CD4-positive, CD25-positive, alpha-beta regulatory T cell (primary cell): ENCODE measurements around the gene POLRMT. TPM values are rescaled to one million over a fixed set of nuclear protein-coding genes. Genes with fewer than 3 reads are reported as not detected.
A peak's percentile ranks its signal among the peaks of the same experiment; 100 is the strongest.

Experiments
- ATAC-seq, 2 donors: fragments of 150-1000 bp; cut with Tn5 transposase; one replicate each; pipeline ENCODE4 v1.10.0; 2021; ENCODE audit warnings: low read depth in 2 of 2, moderate number of reproducible peaks in 2 of 2, moderate library complexity in 1 of 2
- DNase-seq, 3 donors: peaks; one replicate each; pipeline versions ENCODE4 v3.0.0 to v3.0.0-alpha.2; 2012 to 2022; ENCODE audit warnings: mixed read lengths in 1 of 3
- H3K27ac ChIP-seq: one replicate; pipeline ENCODE4 v1.7.0; 2013; ENCODE audit warnings: mild to moderate bottlenecking, low read length; ENCODE audit not compliant: insufficient read depth, poor library complexity, severe bottlenecking
- H3K27me3 ChIP-seq: one replicate; pipeline ENCODE4 v1.7.0; 2013; ENCODE audit warnings: low read length; ENCODE audit not compliant: control insufficient read depth, insufficient read depth
- H3K36me3 ChIP-seq: one replicate; pipeline ENCODE4 v1.7.0; 2013; ENCODE audit warnings: mild to moderate bottlenecking, low read length, moderate library complexity; ENCODE audit not compliant: control insufficient read depth, insufficient read depth
- H3K4me1 ChIP-seq: 2 replicates; pipeline ENCODE4 v1.7.0; 2013; ENCODE audit warnings: mild to moderate bottlenecking, low read length; ENCODE audit not compliant: insufficient read depth, control insufficient read depth, poor library complexity, severe bottlenecking
- H3K4me3 ChIP-seq: one replicate; pipeline ENCODE4 v1.7.0; 2013; ENCODE audit warnings: low read depth, mild to moderate bottlenecking, low read length, moderate library complexity
- H3K9me3 ChIP-seq, 2 experiments: 1 replicate in 1 of 2; 2 replicates in 1 of 2; pipeline ENCODE4 v1.7.0; 2013; ENCODE audit warnings: low read length in 2 of 2, mild to moderate bottlenecking in 1 of 2, moderate library complexity in 1 of 2; ENCODE audit not compliant: control insufficient read depth in 2 of 2
- H3K27ac Mint-ChIP-seq, 3 donors: one replicate each; pipeline ENCODE4 v1.8.0; 2020 to 2022; ENCODE audit warnings: mild to moderate bottlenecking in 3 of 3, mixed read lengths in 3 of 3, moderate library complexity in 2 of 3
- H3K27me3 Mint-ChIP-seq: one replicate; pipeline ENCODE4 v1.8.0; 2022; ENCODE audit warnings: mild to moderate bottlenecking, mixed read lengths
- H3K36me3 Mint-ChIP-seq: one replicate; pipeline ENCODE4 v1.8.0; 2020; ENCODE audit warnings: mixed read lengths
- H3K4me1 Mint-ChIP-seq, 4 donors: one replicate each; pipeline ENCODE4 v1.8.0; 2020 to 2022; ENCODE audit warnings: mixed read lengths in 4 of 4, mild to moderate bottlenecking in 1 of 4
- H3K4me3 Mint-ChIP-seq, 4 donors: one replicate each; pipeline ENCODE4 v1.8.0; 2020 to 2022; ENCODE audit warnings: mild to moderate bottlenecking in 4 of 4, mixed read lengths in 4 of 4, moderate library complexity in 3 of 4
- H3K9me3 Mint-ChIP-seq, 7 donors: one replicate each; pipeline ENCODE4 v1.8.0; 2020 to 2022; ENCODE audit warnings: mixed read lengths in 7 of 7, mild to moderate bottlenecking in 3 of 7, moderate library complexity in 2 of 7
- polyA plus RNA-seq, 4 donors: library from polyadenylated mRNA; unstranded; fragments of 300-500 nt; fragmentation: Illumina TruSeq; gene quantifications; one replicate each; pipeline ENCODE4 v1.2.3, GENCODE V29; 2021
- total RNA-seq: library from RNA; stranded (reverse); gene quantifications from one replicate; pipeline ENCODE4 v1.2.3, GENCODE V29; 2022

POLRMT gene
- total RNA-seq (62.9 TPM), polyA plus RNA-seq (10 to 100 TPM; 25.4 to 38.1 (median 34.1) TPM)

DNA sequence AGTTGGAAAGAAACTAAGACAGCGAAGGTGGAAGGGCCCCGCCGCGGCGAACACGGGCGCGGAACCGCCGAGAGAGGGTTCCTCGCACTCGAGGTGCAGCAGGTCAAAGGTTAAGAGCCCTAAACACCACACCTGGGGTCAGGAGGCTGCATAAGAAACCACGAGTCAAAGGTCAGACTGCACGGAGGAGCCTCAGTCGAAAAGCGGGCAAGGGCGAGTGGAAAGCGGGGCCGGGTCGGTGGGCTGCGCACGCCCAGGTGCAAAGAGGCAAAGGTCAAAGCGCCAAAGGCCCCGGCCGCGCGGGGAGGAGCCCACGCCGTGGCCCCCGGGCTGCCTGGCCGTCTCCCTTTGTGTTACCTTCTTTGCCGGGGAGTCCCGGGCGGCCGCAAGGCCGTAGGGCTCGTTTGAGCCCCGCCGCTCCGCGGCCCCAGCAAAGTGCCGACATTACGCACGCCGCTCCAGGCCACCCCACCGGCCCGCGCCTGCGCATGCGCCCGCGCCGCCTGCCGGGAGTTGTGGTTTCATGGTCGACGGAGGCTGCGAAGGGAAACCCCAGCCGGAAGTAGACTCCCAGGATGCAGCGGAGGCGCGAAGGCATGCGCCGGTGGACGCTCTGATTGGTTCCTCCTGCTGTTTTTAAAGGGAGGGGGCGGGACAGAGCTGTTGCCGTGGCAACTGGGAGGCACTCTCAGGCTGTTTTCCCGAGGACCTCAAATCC is at the start of gene POLRMT:
TSS of gene POLRMT (minus strand) at position 470 of the 718 bp plus-strand sequence. CDS start at position 445, 25 bp downstream.
- peak within 1 kb of the TSS; percentile 52 to 96 (median 94) for H3K27ac Mint-ChIP-seq
- peaks cover 0 to 48% (median 15%) of the 10 kb centered on the region in 4 donors for H3K4me1 Mint-ChIP-seq

DNA sequence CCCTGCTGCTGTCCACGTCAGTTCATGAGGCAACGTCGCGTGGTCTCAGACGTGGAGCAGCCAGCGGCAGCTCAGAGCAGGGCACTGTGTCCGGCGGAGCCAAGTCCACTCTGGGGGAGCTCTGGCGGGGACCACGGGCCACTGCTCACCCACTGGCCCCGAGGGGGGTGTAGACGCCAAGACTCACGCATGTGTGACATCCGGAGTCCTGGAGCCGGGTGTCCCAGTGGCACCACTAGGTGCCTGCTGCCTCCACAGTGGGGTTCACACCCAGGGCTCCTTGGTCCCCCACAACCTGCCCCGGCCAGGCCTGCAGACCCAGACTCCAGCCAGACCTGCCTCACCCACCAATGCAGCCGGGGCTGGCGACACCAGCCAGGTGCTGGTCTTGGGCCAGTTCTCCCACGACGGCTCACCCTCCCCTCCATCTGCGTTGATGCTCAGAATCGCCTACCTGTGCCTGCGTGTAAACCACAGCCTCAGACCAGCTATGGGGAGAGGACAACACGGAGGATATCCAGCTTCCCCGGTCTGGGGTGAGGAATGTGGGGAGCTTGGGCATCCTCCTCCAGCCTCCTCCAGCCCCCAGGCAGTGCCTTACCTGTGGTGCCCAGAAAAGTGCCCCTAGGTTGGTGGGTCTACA is 49.5 kb upstream of the POLRMT start:
- H3K27ac ChIP-seq = no peak overlapping the region
- H3K4me3 ChIP-seq = no peak overlapping the region
- Mint-ChIP-seq H3K9me3 (peaks cover 0 to 3% (median 0%) of the 10 kb centered on the region in 7 donors), H3K27ac (peak overlapping the region in 1 of 3 donors; percentile 62), H3K4me1 (peaks cover 0 to 10% (median 0%) of the 10 kb centered on the region in 4 donors), H3K27me3 (no peaks in the 10 kb centered on the region), H3K4me3 (peak overlapping the region in 1 of 4 donors; percentile 33), H3K36me3 (no peaks in the 10 kb centered on the region)
- H3K4me1 ChIP-seq = peaks cover 14% of the 10 kb centered on the region
- no peak for ATAC-seq
- H3K36me3 ChIP-seq = no peaks in the 10 kb centered on the region
- DNase-seq = no peak
- no peaks in the 10 kb centered on the region for H3K27me3 ChIP-seq
- no peaks in the 10 kb centered on the region for H3K9me3 ChIP-seq

More for the DNA sequence above, at the start of gene POLRMT:
- ATAC-seq (peak; percentile 95 to 96), DNase-seq (peak; percentile 96 to 98 (median 96))
- Histone ChIP-seq H3K36me3 (peaks cover 10% of the 10 kb centered on the region), H3K4me3 (peak within 1 kb of the TSS; percentile 70), H3K4me1 (peaks cover 25% of the 10 kb centered on the region), H3K27ac (peak within 1 kb of the TSS; percentile 70), H3K27me3 (no peaks in the 10 kb centered on the region), H3K9me3 (no peaks in the 10 kb centered on the region)
- peaks cover 9% of the 10 kb centered on the region for H3K36me3 Mint-ChIP-seq
- H3K4me3 Mint-ChIP-seq = peak within 1 kb of the TSS; percentile 90 to 96 (median 95)
- H3K27me3 Mint-ChIP-seq = peaks cover 4% of the 10 kb centered on the region
- H3K9me3 Mint-ChIP-seq = peaks cover 0 to 2% (median 0%) of the 10 kb centered on the region in 7 donors

- no peak overlapping the region for H3K4me3 ChIP-seq
- no peaks in the 10 kb centered on the region for H3K9me3 ChIP-seq
- peak overlapping the region; percentile 79 to 98 (median 88) for H3K27ac Mint-ChIP-seq
- ATAC-seq (no peak), DNase-seq (peak; percentile 32 to 89 (median 37))
- H3K27me3 ChIP-seq = no peaks in the 10 kb centered on the region
- peak overlapping the region; percentile 81 for H3K27ac ChIP-seq
- H3K36me3 Mint-ChIP-seq = no peaks in the 10 kb centered on the region
- peaks cover 14% of the 10 kb centered on the region for H3K4me1 ChIP-seq
- no peaks in the 10 kb centered on the region for H3K27me3 Mint-ChIP-seq
- H3K4me1 Mint-ChIP-seq = peaks cover 0 to 10% (median 0%) of the 10 kb centered on the region in 4 donors
- H3K9me3 Mint-ChIP-seq = peaks cover 0 to 3% (median 0%) of the 10 kb centered on the region in 7 donors
- no peaks in the 10 kb centered on the region for H3K36me3 ChIP-seq
- H3K4me3 Mint-ChIP-seq = peak overlapping the region in 3 of 4 donors; percentile 87 to 95 (median 92)
These were observed 48.0 kb upstream of the POLRMT start for GRCh38 chr19:681029-682019.

GRCh38 chr19:680287-681028 is 47.1 kb upstream of the POLRMT start:
- no peaks in the 10 kb centered on the region for H3K9me3 ChIP-seq
- no peaks in the 10 kb centered on the region for H3K27me3 ChIP-seq
- Mint-ChIP-seq H3K9me3 (no peaks in the 10 kb centered on the region), H3K36me3 (no peaks in the 10 kb centered on the region), H3K27me3 (peaks cover 1% of the 10 kb centered on the region), H3K4me3 (peak overlapping the region; percentile 87 to 95 (median 92)), H3K27ac (peak overlapping the region; percentile 79 to 98 (median 88)), H3K4me1 (peaks cover 0 to 10% (median 0%) of the 10 kb centered on the region in 4 donors)
- ATAC-seq = peak; percentile 81 to 83
- H3K36me3 ChIP-seq = no peaks in the 10 kb centered on the region
- DNase-seq = peak; percentile 96 to 99 (median 98)
- H3K27ac ChIP-seq = peak overlapping the region; percentile 81
- peaks cover 14% of the 10 kb centered on the region for H3K4me1 ChIP-seq
- peak overlapping the region; percentile 53 for H3K4me3 ChIP-seq

GRCh38 chr19:679418-680286 is 46.3 kb upstream of the POLRMT start:
- DNase-seq = no peak
- Histone ChIP-seq H3K27me3 (no peaks in the 10 kb centered on the region), H3K36me3 (no peaks in the 10 kb centered on the region), H3K27ac (peak overlapping the region; percentile 33), H3K4me3 (no peak overlapping the region), H3K4me1 (peaks cover 14% of the 10 kb centered on the region), H3K9me3 (no peaks in the 10 kb centered on the region)
- Mint-ChIP-seq H3K36me3 (no peaks in the 10 kb centered on the region), H3K27me3 (peaks cover 7% of the 10 kb centered on the region), H3K4me1 (peaks cover 0 to 14% (median 0%) of the 10 kb centered on the region in 4 donors), H3K27ac (no peak overlapping the region), H3K4me3 (peak overlapping the region; percentile 47 to 92 (median 84)), H3K9me3 (no peaks in the 10 kb centered on the region)
- ATAC-seq = no peak

DNA sequence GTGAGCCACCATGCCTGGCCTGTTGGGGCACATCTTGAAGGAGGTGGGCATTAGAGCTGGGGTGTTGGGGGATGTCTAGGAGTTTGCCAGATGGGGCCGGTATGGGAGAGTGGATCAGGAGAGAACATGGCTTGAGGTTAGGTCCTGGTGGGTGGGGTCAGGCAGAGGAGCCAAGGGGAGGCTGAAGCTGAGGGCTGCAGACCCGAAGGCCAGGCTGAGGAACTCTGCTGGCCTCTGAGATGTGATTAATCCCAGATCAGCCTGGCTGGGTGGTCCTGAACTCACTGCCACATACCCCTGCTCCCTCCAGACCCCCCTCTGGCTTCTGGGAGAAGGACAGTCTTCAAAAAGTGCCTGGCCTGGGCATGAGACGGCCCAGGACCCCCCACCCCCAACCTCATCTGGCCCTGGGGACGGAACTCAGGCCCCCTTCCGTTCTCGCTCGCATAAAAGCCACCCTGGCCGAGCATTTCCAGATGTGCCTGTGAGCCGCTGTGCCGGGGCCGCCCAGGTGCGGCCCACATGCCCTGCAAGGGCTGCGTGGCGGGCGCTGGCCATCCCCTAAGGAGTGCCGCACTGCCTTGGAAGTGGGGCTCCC is 45.6 kb upstream of the POLRMT start:
- H3K4me1 ChIP-seq = peaks cover 14% of the 10 kb centered on the region
- DNase-seq (no peak), ATAC-seq (no peak)
- no peaks in the 10 kb centered on the region for H3K27me3 ChIP-seq
- peaks cover 7% of the 10 kb centered on the region for H3K27me3 Mint-ChIP-seq
- H3K4me1 Mint-ChIP-seq = peaks cover 0 to 14% (median 0%) of the 10 kb centered on the region in 4 donors
- peak overlapping the region in 1 of 3 donors; percentile 52 for H3K27ac Mint-ChIP-seq
- H3K36me3 Mint-ChIP-seq = no peaks in the 10 kb centered on the region
- H3K9me3 Mint-ChIP-seq = no peaks in the 10 kb centered on the region
- no peaks in the 10 kb centered on the region for H3K36me3 ChIP-seq
- no peak overlapping the region for H3K27ac ChIP-seq
- H3K4me3 ChIP-seq = no peak overlapping the region
- H3K4me3 Mint-ChIP-seq = peak overlapping the region; percentile 70 to 80 (median 74)
- H3K9me3 ChIP-seq = no peaks in the 10 kb centered on the region
